ENCODE data around the gene ANXA2R. TPM values are rescaled to one million over a fixed set of nuclear protein-coding genes. Genes with fewer than 3 reads are reported as not detected.

Gene ANXA2R
- total and polyA plus RNA-seq, 2 of the 13 experiments (the other 11 are each of a cell fraction or from before 2014, with no cell fraction given), result 0.95 to 1.3 TPM

GRCh38 chr5:43066799-43067741, 27.0 kb upstream of the ANXA2R start (continued):
- TF ChIP-seq ZNF646 (CRISPR knock-in tag; IDR thresholded peaks at IDR 0.05) (no peak), MAF1 (CRISPR knock-in tag; IDR thresholded peaks at IDR 0.05; ENCODE audit: borderline replicate concordance) (no peak), THYN1 (CRISPR knock-in tag; IDR thresholded peaks at IDR 0.05; ENCODE audit: borderline replicate concordance, low read depth) (0 out of 2 replicates have a peak, but pooled peaks have one; percentile 38), NFKBIZ (CRISPR knock-in tag; IDR thresholded peaks at IDR 0.05) (no peak; the same call in 1 of the 2 replicates), ADNP (CRISPR knock-in tag; IDR thresholded peaks at IDR 0.05) (no peak), HOXD1 (CRISPR knock-in tag; IDR thresholded peaks at IDR 0.05) (no peak), HNF1B (CRISPR knock-in tag; IDR thresholded peaks at IDR 0.05) (no peak), CHD2 (IDR thresholded peaks at IDR 0.05; ENCODE audit: low read depth, low read length) (0 out of 2 replicates have a peak, but pooled peaks have one; percentile 21), NR2F1 (CRISPR knock-in tag; IDR thresholded peaks at IDR 0.05) (no peak), ZBTB7B (CRISPR knock-in tag; IDR thresholded peaks at IDR 0.05) (no peak; the same call in 1 of the 2 replicates), RFXAP (CRISPR knock-in tag; IDR thresholded peaks at IDR 0.05; ENCODE audit: borderline replicate concordance) (peak; percentile 48; the same call in 1 of the 2 replicates), TP53 (CRISPR knock-in tag; conservative IDR thresholded peaks at IDR 0.05) (no peak), ZNF30 (CRISPR knock-in tag; IDR thresholded peaks at IDR 0.05) (no peak), ZNF772 (CRISPR knock-in tag; IDR thresholded peaks at IDR 0.05) (peak; percentile 11; the same call in 1 of the 2 replicates), MAFG (CRISPR knock-in tag; IDR thresholded peaks at IDR 0.05) (no peak), ZBTB21 (CRISPR knock-in tag; IDR thresholded peaks at IDR 0.05) (no peak), ZNF674 (CRISPR knock-in tag; IDR thresholded peaks at IDR 0.05; ENCODE audit: low read depth) (no peak), ZNF800 (CRISPR knock-in tag; IDR thresholded peaks at IDR 0.05) (peak; percentile 21; the same call in 1 of the 2 replicates), YEATS4 (CRISPR knock-in tag; IDR thresholded peaks at IDR 0.05; ENCODE audit: borderline replicate concordance) (peak; percentile 71), NR2F2 (IDR thresholded peaks at IDR 0.05; ENCODE audit: borderline replicate concordance, low read depth) (no peak)
